ENCODE data around the gene NFATC1.

Gene NFATC1

GRCh38 chr18:79459946-79460480 lies 64.3 kb downstream of the NFATC1 start:
- no peak for DNase-seq

- no peak for DNase-seq
Observed at GRCh38 chr18:79460481-79461300, 65.0 kb downstream of the NFATC1 start.

- no peak for DNase-seq
Observed at GRCh38 chr18:79461627-79462026, 65.9 kb downstream of the NFATC1 start.

- DNase-seq = no peak
Observed at GRCh38 chr18:79463424-79463960, 67.8 kb downstream of the NFATC1 start.

DNA sequence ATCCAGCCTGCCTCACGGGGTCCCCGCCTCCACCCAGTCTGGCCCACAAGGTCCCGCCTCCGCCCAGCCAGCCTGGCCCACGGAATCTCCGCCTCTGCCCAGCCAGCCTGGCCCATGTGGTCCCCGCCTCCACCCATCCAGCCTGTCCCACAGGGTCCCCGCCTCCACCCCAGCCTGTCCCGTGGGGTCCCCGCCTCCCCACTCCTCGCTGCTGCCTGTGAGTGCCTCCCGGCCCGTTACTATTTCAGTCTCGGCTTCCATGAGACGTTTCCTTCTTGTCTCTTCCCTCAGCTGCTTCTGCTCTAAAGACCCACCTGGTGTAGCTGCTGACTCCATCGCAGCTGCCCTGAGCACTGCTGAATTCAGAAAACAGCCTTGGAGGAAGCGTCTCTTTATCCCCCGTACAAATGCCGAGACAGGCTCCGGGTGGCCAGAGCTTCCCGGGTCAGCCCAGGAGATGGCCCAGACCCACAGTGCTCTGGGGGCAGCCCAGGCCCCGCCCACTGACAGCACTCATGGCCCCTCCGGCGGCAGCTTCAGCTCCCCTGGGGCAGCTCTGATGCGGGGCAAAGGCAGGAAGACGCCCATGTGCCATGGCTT lies 69.8 kb downstream of the NFATC1 start:
- no peak for DNase-seq

GRCh38 chr18:79466591-79466990 lies 70.9 kb downstream of the NFATC1 start:
- no peak for DNase-seq

GRCh38 chr18:79467126-79467525 lies 71.4 kb downstream of the NFATC1 start:
- DNase-seq = no peak

DNA sequence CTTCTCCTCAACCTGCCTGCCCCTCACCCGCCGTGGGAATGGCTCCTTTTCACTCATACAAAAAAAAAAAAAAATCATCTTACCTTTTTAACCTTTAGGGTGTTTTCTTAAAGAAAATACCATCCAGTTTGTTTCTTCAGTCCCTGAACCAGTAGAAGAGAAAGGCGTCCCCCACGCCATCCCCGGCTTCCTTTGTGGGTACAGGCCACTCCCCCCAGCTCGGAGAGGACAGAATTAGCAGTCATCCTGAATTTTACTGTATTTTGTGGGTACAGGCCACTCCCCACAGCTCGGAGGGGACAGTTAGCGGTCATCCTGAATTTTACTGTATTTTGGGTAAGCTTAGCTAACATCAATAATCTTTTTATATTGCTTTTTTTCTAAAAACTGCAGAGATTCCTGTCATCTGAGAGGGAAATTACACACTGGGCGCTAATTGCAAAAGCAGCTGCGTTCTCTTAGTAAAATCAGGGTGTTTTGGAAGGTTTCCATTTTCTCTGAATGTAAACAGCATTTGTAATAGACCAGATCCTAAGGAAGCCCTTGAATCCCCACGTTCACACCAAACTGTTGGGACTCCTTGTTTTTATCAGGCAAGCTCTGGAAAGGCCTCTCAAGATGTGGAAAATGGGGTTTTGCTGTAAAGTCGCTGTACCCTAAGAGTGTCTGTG lies 72.5 kb downstream of the NFATC1 start:
- no peak for DNase-seq

DNA sequence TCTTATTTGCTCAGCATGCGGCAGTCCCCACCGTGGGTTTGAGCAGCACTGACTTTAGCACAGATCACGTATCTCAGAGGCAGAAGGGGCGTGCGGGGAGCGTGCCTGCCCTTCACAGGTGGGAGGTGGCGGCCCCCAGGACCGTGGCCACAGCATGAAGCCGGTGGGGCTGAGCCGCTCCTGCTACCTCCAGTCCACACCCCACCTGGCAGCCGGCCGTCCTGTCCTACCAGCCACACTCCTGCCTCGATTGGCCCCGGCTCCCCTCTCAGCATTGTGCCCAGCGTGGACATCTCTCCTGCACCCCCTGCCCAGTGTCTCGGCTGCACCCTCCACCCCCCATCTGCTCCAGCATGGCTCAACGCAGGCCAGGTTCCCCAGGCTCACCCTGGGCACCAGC lies 73.6 kb downstream of the NFATC1 start:
- DNase-seq = no peak

DNA sequence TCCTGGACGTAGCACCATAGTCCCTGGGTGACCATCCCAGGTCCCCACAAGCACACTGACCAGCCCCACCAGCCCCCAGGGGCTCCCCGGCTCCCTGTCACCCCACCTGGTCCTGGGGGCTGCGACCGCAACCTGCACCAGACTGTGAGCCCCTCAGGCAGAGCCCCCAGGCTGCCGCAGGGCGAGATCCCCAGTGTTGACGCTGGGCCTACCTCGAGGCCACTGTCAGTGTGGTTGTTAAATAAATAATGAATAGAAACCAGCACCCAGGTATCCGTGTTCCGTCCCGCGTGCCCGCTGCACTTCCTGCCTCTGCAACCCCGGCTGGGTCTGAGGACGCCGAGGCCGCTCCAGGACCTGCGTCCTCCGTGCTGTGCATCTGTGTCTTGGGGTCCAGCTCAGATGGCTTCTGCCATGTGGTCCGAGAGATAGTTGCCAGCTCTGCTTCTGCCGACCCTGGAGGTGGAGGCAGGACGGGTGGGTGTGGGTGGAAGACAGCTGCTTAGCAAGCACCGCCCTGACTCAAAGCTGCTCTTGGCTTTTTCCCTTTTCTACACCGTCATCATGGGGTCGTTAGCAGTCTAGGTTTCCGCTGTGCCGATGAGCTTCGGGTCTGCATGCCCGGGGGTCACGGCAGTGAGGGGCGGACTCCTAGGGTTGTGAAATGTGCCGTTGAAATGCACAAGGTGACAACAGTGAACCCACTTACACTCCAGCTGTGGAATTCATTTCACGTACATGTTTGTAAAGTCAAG lies 74.2 kb downstream of the NFATC1 start:
- no peak for DNase-seq

- DNase-seq = no peak
Observed at GRCh38 chr18:79470547-79470946, 74.8 kb downstream of the NFATC1 start.

DNA sequence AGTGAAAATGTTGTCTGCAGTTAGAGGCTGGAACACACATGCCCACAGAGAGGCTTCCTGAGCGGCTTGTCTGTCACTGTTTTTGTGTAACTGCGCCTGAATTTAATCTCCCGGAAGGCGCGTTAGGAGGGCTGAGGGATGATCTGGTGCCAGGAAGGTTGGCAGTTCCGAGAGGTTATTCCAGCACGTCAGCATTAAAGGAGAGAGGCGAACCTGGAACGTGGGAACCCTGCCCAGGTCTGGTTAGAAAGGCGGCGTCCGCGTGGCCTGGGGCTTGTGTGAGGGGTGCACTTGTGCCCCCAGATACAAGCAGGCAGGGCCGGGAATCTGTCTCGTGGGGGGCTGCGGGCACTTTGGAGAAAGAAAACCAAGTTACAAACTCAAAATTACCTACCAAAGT lies 75.3 kb downstream of the NFATC1 start:
- no peak for DNase-seq

DNA sequence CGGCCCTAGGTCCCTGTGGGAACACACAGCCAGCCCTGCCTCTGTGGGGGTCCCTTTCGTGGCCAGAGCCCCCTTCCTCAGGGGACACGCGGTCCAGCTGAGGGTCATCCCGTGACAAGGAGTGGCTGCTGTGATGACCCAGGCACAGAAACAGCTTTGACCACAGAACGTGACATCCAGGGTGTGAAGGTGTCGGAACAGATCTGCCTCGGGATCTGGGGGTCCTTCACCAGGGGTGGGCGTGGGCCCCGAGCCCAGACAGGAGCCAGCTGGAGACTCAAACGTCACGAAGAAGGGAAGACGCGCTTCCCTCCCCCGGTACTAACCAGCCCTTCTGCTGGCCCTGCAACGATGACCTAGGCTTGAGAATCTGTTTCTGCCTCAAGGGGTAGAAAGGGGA lies 75.9 kb downstream of the NFATC1 start:
- no peak for DNase-seq

- DNase-seq = no peak
Observed at GRCh38 chr18:79472176-79472575, 76.4 kb downstream of the NFATC1 start.

- no peak for DNase-seq
Observed at GRCh38 chr18:79472946-79473345, 77.2 kb downstream of the NFATC1 start.

DNA sequence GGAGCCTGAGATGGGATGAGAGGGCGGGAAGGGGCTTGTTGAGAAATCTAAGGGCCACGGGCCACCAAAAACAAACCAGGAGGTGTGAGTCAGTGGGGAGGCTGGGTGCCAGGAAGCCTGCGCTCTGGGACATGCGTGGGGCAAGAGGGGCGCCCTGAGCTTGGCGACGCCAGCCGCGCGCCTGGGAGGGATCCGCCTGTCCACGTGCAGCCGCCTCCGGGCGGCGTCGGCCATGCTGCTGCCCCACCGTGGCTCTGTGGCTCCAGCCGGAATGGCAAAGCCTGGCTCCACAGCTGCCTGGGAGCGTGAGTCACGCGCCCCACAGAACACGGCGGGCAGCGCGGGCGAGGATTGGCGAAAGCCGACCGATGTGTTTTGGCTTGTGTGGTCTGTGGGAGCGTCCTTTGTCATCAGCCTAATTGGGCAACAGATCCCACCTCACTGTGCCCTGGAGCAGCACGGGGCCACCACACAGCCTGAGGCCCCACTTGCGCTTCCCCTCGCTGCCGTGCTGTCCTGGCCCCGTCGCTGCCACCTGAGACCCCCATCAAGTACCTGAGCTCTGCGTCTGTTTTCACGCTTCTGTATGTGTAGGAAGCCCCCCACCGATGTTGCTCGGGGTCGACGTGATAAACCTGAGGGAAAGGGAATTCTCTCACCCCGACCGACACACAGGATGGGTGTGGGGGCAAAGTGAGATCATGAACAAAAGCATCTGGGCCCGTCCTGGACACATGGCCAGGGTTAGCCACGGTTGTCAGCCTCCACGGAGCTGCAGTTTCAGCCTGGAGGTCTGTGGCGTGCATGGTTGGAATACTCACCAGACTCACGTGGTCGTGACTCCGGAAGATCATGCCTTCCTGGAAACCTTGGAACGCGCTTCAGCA lies 80.5 kb downstream of the NFATC1 start:
- no peak for DNase-seq

GRCh38 chr18:79476918-79477571 lies 81.3 kb downstream of the NFATC1 start:
- no peak for DNase-seq

DNA sequence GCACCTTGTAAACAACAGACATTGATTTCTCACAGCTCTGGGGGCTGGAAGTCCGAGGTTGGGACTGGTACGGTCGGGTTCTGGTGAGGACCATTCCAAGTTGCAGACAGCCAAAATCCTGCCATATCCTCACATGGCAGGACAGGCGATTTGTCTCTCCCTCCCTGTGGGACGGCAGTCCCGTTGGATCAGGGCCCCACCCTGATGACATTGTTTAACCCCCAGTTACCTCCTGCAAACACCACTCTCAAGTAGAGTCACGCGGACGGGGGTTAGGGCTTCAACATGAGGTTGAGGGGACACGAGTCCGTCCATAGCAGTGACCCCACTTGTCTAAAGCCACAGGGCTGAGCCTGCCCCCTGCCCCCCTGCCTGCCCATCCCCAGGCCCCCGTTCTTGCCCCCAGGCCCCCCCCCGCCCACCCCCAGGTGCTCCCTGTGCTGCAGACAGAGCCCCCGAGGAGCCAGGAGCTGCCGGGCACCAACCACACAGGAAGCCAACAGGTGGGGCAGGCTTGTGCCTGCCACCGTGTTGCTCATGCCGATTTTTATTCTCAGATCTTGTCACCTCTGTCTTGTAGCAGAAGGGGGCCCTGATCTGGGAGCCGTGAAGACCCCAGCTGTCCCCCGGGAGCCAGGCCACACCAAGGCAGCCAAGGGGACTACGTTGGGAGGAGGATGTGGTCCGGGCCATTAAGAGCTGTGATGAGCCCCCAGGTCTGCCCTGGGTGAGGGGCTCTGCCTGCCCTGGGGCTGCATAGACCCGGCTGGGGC lies 82.2 kb downstream of the NFATC1 start:
- no peak for DNase-seq

DNA sequence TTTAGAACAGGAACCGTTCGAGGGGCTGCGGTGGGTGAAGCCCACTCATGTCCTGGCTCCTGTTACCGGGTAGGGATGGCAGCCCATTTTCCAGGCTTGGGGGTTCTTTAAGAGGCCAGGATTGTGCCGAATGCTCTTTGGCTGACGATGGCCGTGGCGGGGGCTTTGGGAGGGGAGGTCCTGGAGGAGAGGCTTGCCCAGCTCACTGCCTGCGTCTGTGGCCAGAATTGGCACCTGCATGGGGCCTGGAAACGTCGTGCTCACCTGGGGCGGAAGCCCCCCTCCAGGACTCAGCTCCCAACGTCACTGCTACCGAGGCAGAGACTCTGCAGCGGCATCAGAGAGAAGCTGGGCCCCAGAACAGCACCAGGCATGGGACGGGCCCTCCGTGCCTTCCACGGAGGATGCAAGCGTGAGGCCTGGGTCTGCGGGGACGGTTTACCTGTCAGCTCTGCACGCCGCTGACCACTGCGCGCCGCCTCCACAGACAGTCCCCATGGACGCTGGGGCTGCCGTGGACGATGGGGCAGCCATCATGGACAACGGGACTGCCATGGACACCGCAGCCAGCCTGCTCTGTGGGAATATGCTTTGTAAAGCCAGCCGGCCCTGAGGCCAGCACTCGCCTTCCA lies 82.9 kb downstream of the NFATC1 start:
- DNase-seq = no peak

Data from stimulated activated CD4-positive, alpha-beta T cell treated with anti-CD3 and anti-CD28 coated beads, Interleukin-4, amount 100 ng/mL, for 24 hours (primary cell).